KOPT-K1 (cell line): ENCODE data around the gene IFNLR1.
A peak's percentile ranks its signal among the peaks of the same experiment; 100 is the strongest.

Source experiments
- H3K27ac ChIP-seq: fragments of 200-600 bp; sonication (generic); 2 replicates; pipeline ENCODE4 v1.5.1; 2016; ENCODE audit warnings: antibody characterized with exemption, mild to moderate bottlenecking, low read depth, low read length; ENCODE audit not compliant: poor library complexity, severe bottlenecking
- H3K36me3 ChIP-seq: fragments of 200-600 bp; sonication (generic); 2 replicates; pipeline ENCODE4 v1.5.1; 2017; ENCODE audit warnings: antibody characterized with exemption, mild to moderate bottlenecking, low read length, moderate library complexity; ENCODE audit not compliant: insufficient read depth
- H3K9me3 ChIP-seq: fragments of 200-600 bp; sonication (generic); 2 replicates; pipeline ENCODE4 v1.5.1; 2017; ENCODE audit warnings: antibody characterized with exemption, low read length, mild to moderate bottlenecking; ENCODE audit not compliant: insufficient read depth, poor library complexity, severe bottlenecking

IFNLR1 gene

DNA sequence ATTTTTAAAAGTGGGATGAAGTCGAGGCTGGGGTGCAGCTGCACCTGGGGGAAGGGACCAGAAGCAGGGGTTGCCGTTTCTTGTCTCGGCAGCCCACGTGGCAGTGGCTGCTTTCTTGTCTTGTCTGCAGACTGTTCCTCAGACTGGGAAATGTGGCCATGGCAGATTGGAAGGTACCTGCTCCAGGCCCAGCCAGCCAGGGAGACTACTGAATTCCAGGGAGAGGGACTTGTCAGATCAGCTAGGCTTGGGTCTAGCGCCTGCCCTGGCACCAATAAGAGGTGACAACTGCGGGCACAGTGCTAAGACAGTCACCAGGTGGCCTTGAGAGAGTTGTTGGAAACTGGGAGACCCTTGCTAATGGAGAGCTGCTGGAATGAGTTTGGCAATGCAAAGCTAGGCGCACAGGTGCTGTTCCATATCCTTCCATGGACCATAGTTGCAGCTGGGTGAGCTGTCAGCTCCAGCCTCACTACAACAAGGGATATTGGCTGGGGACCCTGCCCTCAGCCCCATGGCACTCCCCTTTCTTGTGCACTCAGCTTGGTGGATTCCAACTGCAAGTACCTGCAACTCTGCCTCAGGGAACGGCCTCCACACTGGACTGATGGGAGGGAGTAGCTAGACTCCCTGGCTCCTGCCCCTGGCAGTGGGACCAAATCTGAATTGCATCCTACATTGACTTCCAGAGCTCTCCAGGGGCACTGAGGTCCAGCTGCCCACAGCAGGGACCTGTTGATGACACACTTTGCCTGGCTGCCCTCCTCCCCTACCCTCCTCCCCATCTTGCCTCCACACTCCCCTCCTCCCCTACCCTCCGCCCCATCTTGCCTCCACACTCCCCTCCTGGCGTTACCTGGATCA is 34.2 kb downstream of the IFNLR1 start:
- Histone ChIP-seq H3K9me3 (no peaks in the 10 kb centered on the region), H3K36me3 (no peaks in the 10 kb centered on the region), H3K27ac (no peak overlapping the region)

DNA sequence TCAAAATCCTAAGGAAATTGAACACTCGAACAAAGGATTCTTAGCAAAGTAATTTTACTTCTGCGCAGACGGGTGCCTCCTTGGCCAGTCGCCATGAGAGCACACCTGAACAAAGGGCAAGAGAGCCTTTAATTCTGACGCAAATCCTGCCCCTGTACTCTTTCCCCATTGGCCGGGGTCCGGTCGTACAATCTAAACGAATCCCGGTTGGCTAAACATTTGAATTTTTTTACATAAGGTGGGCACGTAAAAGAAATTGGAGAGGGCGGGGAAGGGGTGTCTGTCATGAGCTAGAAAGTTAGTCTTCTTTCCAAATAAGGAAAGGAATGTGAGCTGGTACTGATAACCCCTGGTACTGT is 35.9 kb downstream of the IFNLR1 start:
- H3K27ac ChIP-seq = no peak overlapping the region
- no peaks in the 10 kb centered on the region for H3K36me3 ChIP-seq
- no peaks in the 10 kb centered on the region for H3K9me3 ChIP-seq

DNA sequence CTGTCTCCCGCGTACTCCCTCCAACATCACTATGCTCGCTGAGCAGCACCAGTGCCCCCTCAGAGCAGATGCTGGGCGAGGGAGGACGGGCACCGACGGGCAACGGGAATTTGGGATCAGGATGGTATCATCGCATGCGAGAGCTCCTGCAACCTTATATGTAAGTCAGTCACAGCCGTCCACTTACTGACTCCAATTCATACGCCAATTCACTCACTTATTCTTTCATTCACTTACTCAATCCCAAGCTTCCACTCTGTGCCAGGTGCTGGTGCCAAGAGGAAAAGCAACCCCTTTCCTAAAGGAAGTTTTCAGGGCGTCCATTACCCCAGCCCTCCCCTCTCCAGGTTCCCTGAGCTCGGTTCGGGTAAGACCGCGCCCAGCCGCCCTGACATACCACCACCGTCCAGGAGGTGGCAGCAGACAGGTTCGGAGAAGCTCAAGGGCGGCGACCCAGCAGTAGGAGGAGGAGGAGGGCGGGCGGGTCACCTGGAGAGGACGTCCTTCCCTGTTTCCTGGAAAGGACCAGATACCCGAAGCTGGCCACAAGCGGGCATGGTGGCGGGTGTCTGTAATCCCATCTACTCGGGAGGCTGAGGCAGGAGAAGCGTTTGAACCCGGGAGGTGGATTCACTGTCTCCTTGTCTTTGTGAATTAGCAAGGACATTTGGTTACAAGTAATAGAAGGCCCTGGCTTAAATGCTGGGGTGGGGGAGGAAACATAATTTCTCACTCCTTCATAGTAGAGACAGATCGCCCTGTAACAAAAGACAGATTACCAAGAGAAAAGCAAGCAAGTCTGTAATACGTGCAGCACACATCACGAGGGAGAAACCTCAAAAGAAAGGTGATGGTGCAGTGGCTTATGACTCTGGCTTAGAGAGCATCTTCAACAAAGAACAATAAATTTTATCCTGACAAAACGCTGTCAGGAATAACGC is 36.6 kb downstream of the IFNLR1 start:
- Histone ChIP-seq H3K27ac (no peak overlapping the region), H3K36me3 (no peaks in the 10 kb centered on the region), H3K9me3 (no peaks in the 10 kb centered on the region)

DNA sequence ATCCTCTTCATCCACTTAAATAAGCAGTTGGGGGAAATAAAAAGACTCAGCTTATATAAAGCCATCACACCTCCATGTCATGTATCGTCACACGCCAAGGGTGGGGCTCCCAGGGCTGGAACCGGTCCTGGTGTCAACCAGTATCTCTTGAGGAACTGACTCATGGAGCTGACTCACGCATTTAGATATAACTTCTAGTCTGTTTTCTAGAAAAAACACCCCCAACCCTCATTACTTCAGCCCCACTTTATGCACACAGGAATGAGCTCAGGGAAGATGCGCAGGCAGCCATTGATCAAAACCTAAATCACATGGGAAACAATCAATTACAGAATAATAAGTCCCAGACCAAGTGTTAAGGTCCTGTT is 37.2 kb downstream of the IFNLR1 start:
- Histone ChIP-seq H3K27ac (no peak overlapping the region), H3K36me3 (no peaks in the 10 kb centered on the region), H3K9me3 (no peaks in the 10 kb centered on the region)

DNA sequence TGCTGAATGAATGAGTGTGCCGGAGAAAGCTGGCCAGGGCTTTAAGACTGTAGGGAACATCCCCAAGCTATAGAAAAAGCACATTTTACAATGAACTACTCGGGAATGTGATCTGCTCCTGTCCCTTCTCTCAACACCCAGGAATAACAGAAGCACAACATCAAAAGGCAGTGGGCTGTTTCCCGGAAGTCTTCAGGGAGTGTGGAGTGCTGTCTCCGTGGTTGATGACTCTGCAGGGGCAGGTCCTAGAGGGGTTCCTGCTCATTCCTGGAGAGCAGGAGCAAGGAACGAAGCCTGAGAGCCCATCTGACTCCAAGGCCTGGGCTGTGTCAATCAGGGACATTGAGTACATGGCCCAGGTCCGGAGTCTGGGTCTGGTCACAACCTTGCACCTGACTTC is 39.3 kb downstream of the IFNLR1 start:
- Histone ChIP-seq H3K9me3 (no peaks in the 10 kb centered on the region), H3K27ac (no peak overlapping the region), H3K36me3 (no peaks in the 10 kb centered on the region)

DNA sequence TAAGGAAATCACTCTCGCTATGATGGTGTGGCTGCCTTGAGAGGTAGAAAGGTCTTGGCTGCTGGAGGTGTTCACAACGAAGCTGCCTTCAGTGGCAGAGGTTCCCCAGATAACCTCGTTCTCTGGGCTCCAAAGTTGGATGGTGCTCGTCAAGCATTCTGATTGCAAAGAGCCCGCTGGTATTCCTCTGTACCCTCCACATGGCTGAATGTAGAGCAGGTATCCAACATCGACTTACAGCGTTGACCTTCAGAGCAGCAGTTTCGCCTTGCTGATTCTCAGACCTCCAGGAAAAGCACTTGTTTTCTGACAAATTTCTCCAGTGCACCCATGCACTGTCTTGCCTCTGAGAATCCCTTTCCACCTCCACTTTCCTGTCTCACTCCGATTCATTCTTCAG is 39.9 kb downstream of the IFNLR1 start:
- H3K36me3 ChIP-seq = no peaks in the 10 kb centered on the region

DNA sequence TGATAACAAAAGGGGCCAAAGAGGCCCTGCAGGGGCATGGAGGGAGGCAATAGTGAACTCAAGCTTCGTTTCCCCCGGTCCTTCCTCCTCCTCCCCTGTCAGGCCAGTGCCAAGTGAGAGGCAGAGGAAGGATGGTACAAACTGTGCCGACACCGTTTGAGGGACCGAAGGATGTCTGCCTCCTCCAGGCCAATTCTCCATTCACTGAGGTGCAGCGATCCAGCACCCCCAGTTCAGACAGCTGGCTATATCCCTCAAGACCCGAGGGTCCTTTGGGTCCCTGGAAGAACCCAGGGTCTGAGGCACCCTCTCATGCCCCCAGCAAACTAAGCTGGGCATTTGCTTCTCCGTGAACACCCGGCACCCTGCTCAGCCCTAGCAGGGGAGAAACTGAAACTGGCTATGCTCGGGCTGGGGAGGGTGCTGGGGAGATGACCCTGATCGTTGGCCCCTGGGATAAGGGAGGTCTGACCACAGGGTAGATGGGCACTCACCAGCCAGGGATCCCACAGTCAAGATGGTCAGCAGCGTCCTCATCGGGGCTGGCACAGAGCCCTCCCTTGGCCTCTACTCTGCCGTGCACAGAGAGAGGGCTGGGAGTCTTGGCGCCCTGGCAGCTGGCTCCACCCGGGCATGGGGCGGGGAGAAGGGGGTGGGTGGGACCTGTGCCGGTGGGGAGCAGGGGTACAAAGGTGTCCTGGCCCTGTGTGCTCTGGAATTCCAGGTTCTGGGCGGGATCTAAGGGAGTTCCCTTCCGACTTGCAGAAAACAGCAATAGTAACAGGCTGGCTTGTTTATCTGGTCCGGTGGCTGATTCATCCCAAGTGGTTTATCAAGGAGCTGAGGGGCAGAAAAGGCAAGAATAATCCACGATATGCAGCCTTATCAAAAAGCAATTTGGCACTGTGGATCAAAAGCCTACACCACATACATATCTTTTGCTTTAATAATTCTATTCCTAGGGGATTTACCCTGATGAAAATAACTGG is 44.2 kb downstream of the IFNLR1 start, which contains the start of gene IL22RA1:
Gene IL22RA1 (minus strand): TSS at position 595 of the 989 bp plus-strand sequence. CDS start 58 bp downstream, at position 537.
- H3K9me3 ChIP-seq = no peaks in the 10 kb centered on the region
- H3K27ac ChIP-seq = peak within 1 kb of the TSS; percentile 35
- H3K36me3 ChIP-seq = no peaks in the 10 kb centered on the region

More for the DNA sequence above, 39.9 kb downstream of the IFNLR1 start:
- Histone ChIP-seq H3K9me3 (no peaks in the 10 kb centered on the region), H3K27ac (no peak overlapping the region)

DNA sequence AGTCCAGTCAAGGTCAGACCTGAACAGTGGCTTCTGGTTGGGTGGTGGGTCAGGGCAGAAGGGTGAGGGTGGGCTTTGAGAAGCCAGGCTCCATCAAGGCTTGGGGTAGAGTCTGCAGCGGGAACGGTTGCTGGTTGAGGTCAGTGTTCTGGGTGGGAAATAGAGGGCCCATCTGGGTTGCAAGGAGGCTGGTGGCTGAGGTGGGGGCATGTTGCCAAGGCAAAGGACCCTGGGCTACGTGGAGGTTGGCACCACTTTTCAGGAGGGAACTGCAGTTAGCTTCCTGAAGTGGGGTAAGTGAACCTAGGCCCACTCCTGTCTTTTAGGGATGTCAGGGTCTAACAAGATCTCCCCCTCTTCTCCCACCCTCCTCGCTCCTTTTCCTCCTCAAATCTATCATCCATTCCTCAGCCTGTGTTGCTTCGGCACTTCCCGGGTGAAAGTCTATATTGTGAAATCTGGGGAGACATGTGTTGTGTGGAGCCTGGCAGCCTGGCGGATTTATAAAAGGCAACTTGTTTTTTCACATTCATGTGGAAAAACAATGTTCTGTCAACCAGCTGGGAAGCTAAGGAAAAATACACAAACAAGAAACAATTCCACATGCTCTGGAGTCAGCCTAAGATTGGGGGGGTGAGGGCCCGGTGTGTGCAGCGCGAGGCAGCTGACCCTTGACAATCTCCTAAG is 45.6 kb downstream of the IFNLR1 start:
- H3K27ac ChIP-seq = no peak overlapping the region
- no peaks in the 10 kb centered on the region for H3K9me3 ChIP-seq
- H3K36me3 ChIP-seq = no peaks in the 10 kb centered on the region

DNA sequence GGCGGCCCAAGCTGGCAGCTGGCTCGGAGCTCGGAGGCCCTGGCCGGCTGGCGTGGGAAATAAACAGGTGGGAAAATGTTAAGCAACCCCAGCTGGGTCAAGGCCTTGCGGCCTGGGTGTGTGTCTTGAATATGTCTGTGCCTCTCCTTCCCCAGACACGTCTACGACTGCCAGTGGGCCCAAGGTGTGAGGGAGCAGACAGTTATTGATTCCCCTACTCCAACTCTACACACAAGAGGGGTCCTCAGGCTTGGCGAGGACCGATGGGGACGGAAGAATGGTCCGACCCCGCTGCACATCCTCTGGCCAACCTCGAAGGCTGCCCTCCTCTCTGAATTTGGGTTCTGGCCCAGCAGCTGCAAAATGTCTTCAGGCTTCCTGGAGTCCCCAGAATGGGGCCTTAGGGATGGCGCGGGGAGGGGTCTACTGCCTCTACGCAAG is 46.3 kb downstream of the IFNLR1 start:
- Histone ChIP-seq H3K9me3 (no peaks in the 10 kb centered on the region), H3K27ac (no peak overlapping the region), H3K36me3 (no peaks in the 10 kb centered on the region)

DNA sequence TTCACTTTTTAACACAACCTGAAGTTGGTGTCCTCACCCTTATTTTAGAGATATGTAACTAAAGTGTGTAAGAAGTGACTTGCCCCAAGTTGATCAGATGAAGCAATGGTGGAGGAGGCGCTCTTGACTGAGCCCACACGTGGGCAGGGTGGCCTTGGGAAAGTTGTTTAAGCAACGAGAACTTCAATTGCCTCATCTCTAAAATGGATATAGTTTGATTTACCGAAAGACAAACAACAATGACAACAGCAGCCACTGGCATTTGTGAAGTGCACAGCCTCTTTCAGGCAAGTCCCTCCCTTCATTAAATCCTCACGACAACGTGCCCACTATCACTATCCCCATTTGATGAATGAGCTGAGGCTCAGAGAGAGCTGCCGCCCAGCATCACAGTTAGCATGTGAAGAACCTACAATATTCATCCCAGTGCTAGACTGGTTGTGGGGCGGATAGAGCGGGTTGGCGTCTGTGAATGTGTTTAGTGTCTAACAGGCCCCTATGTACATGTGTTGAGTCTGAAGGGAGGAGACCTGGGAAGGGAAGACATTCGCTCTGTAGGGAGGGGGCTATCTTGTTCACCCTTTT is 47.2 kb downstream of the IFNLR1 start:
- Histone ChIP-seq H3K9me3 (no peaks in the 10 kb centered on the region), H3K36me3 (no peaks in the 10 kb centered on the region), H3K27ac (no peak overlapping the region)

DNA sequence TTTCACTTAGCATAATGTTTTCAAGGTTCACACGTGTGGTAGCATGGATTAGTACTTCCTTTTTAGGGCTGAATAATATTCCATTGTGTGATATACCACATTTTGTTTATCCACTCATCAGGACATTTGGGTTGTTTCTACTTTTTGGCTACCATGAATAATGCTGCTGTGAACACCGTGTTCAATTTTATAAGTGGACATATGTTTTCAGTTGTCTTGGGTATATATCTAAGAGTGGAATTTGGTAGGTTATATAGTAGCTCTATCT is 47.9 kb downstream of the IFNLR1 start:
- no peak overlapping the region for H3K27ac ChIP-seq
- no peaks in the 10 kb centered on the region for H3K36me3 ChIP-seq
- H3K9me3 ChIP-seq = no peaks in the 10 kb centered on the region

DNA sequence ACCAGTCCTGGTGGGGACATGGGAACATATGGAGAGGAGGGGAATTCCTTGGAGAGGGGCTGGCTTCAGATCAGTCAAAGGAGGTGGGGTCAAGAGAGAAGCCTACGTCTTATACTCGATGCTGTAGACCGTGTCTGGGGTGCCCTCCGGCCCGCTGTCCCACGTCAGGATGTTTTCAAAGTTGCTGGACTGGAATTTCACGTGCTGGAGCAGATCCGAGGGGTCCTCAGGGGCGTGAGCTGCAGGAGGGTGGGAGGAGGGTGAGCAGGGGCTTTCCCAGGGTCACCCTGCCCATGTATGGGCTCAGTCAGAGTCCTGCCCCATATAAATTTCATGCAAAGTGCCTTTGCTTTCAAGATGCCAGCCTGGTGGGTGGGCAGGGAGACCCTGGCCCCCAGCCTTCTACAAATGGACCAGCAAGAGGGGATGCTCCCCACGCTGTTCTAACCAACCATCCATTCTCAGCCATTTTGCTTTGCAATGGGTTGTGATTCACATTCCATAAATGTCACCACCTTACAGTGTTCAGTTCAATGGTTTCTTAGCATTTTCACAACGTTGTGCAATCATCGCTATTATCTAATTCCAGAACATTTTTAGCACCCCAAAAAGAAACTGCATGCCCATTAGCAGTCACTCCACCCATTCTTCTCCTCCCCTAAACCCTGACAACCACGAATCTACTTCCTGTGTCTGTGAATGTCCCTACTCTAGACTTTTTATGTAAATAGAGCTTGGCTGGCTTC is 48.4 kb downstream of the IFNLR1 start:
- H3K27ac ChIP-seq = no peak overlapping the region
- H3K36me3 ChIP-seq = no peaks in the 10 kb centered on the region
- H3K9me3 ChIP-seq = no peaks in the 10 kb centered on the region

DNA sequence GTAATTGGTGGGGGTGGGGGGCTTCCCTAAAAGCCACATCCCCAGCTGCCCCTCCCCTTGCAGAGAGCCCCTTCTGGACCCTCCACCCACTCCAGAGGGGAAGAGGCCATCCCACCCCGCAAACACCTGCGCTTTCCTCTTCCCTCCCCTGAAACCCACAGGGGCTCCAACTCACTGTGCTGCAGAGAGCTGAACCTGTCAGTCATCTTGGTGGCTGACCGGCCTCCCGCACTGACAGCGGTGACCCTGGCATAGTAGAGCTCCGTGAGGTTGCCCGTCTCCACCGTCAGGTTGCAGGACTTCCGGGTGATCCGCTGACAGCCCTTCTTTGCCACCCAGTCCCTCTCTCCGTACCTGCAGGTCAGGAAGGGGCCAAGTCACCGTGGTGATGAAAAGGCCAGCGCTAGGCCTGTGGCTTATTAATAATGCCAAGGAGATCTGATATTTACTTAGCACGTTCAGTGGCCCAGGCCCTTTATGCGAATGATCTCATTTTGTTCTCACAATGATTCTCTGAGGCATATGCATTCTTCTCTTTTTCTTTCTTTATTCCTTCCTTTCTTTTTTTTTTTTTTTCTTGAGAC is 50.0 kb downstream of the IFNLR1 start:
- H3K36me3 ChIP-seq = no peaks in the 10 kb centered on the region
- H3K9me3 ChIP-seq = no peaks in the 10 kb centered on the region
- H3K27ac ChIP-seq = no peak overlapping the region
